ENCODE measurements around the gene ZNF710.

The ZNF710 gene

GRCh38 chr15:90080818-90081393 is 79.8 kb downstream of the ZNF710 start:
- DNase-seq (ENCODE audit: low read depth in 2 of 2), result no peak

DNA sequence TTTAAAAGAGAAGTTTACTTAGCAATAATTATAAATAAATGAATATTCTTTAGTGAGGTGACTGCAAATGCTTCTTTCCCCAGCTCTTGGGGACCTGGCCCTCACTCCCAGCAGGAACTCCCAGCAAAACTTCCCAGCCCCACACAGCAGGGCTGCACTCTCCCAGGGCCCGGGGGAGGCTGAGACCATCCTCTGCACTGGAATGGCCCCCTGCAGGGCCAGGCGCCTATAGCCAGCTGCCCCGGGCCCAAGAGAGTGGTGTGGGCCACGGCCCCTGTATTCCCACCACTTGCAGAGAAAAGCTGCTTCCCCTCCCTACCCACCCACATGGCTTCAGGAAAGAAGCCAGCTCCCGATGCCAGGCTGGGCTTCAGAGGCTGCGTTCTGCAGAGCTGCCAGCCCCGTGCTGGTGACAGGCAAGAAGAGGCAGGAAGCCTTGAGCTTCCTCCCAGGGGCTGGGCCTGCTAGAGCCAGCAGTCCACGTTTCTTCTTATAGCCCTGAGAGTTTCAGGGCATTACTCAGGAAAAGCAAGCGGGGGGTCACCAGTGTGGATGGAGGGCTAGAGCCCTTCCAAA is 81.1 kb downstream of the ZNF710 start:
- DNase-seq (ENCODE audit: low read depth in 2 of 2), result no peak

DNA sequence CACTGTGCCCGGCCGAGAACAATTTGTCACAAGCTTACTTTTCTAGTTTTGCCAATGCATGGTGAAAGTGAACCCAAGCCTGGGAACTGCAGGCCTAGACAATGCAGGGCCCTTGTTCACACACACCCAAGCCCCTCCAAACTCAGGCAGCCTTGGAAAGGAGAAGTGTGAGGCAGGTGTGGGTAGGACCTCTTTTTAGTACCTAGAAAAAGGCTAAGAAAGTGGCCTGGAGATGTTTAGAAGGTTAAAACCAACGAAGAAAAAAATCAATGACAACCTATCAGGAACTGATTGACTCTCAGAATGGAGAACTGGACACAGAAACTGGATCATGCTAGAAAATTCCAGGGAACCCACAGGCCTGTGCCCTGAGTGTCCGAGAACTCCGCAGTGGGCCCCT is 82.3 kb downstream of the ZNF710 start:
- no peak for DNase-seq (ENCODE audit: low read depth in 2 of 2)

DNA sequence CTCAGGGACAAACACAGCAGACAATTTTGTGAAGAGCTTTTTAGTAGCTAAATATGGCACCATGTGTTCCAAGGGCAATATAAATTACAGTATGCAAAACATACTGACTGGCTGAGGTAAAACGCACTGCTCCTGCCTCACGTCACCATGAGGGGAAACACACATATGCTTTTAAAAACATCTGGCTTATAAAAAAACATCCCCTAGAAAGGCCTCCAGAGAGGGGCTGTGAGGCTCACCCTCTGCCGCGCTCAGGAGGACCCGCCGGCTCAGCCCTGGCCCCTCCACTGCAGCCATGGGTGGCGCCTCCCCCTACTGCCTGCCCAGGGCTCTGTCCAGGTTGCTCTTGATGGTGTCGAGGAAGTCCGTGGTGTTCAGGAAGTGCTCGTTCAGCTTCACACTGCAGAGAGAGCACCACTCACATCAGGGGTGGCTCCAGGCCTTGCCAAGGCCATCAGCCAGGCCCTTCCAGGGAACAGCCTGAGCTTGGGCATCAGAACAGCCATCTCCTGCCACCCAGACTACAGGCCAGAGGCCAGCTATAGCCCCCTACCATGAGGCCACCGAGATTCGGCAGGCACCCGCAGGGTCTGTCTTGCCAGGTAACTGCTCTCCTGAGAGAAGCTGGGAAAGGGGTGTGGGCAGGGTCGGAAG is 83.0 kb downstream of the ZNF710 start:
- DNase-seq (ENCODE audit: low read depth in 2 of 2), result no peak

- DNase-seq (ENCODE audit: low read depth in 2 of 2), result no peak
Measured at GRCh38 chr15:90084876-90085423, 83.8 kb downstream of the ZNF710 start.

DNA sequence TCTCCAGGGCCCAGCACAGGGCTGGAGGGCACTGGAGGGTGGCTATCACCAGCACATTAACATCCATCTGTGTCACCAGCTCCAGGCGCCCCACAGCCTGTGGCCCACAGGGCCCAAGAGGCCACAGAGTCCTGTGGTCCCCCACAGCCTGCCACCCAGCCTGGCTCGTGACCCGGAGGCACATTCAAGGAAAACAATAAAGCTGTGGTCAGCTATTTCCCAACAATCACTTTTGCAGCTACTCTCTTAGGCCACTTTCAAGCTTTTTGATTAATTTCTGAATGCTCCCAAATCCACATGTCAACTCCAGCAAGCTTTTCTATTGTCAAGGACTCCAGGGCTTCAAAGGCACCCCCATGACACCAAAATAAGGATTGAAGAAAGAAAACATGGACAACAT is 84.4 kb downstream of the ZNF710 start:
- no peak for DNase-seq (ENCODE audit: low read depth in 2 of 2)

DNA sequence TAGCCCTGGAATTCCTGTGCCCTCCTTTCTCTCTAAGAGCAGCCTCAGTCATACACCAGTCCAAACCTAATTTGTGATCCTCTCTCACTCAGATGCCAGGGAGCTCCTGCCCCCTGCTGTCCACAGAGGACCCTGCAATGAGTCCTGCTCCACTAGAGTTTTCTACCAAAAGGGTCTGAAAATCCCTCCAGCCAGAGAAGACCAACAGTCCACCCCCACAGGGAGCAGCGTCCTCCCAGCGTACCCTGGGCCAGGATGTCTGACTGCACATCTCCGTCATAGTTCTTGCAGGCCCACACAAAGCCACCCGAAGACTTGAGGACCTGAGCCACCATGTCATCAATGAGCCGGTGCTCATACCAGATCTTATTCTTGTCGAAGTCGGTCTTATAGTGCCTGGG is 85.7 kb downstream of the ZNF710 start:
- peak; percentile 43 to 53 for DNase-seq (ENCODE audit: low read depth in 2 of 2)

DNA sequence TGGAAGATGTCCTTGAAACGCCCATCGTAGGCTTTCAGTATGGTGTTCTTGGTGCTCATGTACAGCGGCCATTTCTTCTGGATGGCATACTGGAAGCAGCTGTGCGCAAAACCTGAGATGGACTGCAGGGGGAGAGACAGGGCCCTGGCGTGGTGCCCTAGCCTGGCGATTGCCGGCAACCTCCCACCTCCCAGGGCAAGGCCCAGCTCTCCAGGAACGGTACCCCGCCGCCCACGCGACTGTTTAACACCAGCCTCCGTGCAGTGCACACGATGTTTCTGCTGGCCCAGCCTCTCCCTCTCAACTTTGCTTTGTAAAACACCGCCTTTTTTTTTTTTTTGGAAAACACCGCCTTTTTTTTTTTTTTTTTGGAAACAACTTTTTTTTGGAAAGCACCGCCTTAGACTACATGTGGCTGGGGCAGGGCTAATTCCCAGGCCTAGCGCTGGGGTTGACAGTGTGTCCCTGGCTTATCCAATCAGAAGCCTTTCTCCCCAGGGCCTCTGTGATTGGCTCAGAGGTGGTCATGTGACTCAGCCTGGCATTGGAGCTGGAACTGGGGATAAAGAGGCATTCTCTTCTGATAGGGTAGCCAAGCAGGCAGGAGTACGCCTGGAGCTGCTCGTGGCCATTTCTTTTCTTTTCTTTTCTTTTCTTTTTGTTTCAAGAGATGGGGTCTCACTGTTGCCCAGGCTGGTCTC is 86.5 kb downstream of the ZNF710 start:
- DNase-seq (ENCODE audit: low read depth in 2 of 2), result peak in 1 of 2 donors; percentile 22

DNA sequence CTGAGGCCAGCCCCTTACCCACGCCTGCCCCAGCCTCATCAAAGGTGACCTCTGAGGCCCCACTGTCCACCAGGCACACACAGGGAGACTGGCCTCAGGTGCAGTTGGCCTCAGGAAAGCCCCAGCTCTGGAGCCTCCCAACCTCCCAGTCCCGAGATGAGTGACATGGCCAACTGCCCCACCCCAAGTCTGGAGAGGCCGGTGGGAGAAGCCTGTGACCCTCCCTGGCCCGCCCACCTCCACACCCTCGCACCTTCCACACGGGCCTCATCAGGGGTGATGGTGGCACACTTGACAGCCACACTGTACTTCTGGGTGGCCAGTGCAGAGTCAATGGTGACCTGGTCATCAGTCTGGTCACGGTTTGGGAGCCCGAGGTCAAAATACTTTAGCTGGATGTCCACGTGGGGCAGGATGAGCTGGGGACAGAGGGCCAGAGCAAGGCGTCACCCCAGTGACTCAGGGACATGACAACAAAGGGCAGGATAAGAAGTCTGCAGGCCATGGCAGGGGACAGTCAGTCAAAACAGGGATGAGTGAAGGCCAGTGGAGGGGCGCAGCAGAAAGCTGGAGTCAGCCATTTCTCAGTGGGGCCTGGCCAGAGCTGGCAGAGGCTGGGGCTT is 89.2 kb downstream of the ZNF710 start:
- DNase-seq (ENCODE audit: low read depth in 2 of 2), result no peak

DNA sequence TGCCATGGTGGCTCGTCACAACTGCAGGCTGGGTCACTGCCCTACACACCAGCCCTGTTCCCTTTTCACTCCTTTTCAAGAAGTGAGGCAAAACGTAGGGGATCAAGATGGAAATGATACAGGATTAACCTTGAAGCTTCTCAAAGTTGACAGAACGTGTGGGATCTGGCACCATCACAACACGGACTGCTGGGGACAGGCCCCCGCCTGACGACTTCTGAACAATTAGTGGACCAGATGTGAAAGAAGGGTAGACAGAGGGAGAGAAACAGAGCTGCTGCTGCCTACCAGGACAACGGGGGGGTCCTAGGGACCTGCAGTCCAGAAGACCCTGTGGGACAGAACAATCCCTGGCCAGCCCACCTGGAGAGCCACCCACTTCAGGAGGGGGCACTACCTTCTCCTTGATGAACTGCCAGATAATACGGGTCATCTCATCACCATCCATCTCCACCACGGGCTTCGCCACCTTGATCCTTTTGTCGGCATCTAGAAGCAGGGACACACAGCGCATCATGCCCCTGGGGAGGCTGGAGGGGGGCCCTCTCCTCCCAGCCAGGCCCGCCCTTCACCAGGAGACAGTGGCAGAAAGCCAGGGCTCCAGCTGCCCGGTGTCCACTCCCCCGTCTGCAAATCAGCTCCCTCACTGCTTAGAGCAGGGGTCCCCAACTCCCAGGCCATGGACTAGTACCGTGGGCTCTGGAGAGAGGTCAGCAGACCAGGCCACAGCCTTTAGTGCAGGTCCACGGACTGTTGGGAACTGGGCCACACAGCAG is 90.2 kb downstream of the ZNF710 start:
- DNase-seq (ENCODE audit: low read depth in 2 of 2), result no peak

DNA sequence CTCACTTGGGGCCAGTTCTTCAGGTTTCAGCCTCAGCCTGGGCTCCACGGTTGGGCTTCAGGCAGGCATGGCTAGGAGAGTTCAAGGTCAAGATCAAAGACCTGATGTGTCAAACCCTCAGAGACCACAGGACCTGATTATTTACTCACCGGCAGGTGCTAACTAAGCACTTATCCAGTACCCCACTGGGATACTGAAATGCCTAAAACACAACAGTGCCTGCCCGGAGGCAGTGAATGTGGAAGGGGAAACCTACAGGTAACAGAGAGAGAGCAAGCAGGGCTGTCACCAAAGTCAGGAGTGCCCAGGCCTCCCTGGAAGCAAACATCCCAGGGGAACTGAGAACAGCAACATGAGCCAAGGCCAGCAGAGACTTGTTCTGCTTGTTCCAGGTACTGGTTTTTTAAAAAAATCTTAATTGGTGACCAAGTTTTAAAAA is 94.4 kb downstream of the ZNF710 start:
- no peak for DNase-seq (ENCODE audit: low read depth in 2 of 2)

DNA sequence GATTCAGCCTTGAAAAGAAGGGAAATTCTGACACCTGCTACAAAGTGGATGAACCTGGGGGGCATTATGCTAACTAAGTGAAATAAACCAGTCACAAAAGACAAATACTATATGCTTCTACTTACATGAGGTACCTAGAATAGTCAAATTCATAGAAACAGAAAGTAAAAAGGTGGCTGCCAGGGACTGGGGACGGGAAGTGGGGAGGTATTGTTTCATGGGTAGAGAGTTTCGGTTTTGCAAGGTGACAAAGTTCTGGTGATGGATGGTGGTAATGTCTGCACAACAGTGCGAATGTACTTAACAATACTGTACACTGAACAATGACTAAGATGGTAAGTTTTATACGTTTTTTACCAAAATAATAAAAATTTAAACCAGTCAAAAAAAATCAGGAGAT is 96.4 kb downstream of the ZNF710 start:
- DNase-seq (ENCODE audit: low read depth in 2 of 2), result peak; percentile 27 to 63

DNA sequence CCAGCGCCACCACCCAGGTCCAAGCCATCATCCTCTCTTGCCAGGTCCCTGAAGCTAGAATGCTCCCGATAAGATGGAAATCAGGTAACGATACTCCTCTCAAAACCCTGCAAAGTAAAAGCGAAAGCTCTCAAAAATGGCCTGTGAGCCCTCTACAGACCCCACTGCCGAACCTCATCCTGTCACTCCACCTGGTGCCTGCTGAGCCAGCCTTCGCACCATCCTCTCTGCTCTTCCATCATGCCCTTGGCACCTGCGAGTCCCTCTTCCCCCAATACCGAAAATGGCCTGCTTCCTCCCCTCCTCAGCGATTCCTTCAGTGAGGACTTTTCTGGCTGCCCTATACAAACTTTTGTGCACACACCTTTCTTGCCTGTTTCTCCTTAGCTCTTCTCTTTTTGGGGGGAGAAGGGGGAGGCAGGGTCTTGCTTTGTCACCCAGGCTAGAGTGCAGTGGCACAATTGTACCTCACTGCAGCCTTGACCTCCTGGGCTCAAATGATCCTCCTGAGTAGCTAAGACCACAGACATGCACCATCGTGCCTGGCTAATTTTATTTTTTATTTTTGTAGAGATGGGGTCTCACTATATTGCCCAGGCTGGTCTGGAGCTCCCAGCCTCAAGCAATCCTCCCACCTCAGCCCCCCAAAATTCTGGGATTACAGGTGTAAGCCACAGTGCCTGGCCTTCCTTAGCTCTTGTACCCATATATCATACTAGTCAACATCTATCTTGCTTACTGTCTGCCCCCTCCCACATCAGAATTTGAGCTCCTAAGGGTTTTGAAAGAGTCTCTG is 98.1 kb downstream of the ZNF710 start:
- no peak for DNase-seq (ENCODE audit: low read depth in 2 of 2)

- no peak for DNase-seq (ENCODE audit: low read depth in 2 of 2)
Measured at GRCh38 chr15:90099868-90100831, 99.0 kb downstream of the ZNF710 start.

- peak in 1 of 2 donors; percentile 24 for DNase-seq (ENCODE audit: low read depth in 2 of 2)
Measured at GRCh38 chr15:90101130-90101968, 100.2 kb downstream of the ZNF710 start.

DNA sequence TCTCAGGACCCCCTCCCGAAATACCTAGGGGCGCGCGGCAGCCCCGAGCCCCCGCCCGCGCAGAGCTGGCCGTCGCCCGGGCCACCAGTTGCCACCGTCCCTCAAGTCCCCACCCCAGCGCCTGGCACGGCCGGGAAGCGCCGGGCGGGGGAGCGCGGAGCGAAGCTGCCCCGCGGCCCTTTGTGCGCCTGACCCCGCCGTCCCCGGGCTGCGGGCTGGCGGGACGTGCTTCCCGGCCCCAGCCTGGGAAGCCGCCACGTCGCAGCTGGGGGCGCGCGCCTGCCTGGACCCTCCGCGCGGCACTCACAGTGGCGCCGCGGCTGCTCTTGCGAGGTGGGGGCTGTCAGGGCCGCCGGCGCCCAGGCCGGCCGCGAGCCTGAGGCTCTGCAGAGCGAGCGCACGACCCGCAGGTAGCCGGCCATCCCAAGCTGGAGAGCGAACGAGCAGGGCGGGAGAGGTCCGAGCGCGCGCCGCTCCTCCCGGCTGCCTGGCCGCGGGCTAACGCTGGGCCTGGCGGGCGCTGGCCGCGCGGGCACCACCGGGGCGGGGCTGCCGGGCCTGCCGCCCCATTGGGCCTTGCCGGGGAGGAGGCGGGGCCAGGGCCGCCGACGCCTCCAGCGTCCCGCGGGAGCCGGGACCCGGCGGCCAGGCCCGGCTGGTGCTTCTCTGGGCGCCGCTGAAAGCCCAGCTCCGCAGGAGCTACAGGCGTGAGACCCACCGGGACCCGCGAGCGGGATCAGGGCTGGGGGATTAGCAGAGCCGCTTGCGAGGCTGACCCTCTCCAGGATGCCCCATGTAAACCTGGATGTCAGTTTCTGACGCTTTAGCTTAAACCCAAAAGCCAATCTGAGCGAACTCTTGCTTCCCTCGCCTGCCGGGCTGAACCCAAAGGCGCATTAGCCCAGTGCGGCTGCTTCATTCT is 101.1 kb downstream of the ZNF710 start, which contains the start of gene IDH2:
IDH2 (minus strand) TSS at position 500 of the 922 bp plus-strand sequence; CDS start at position 422, 78 bp downstream.
- peak; percentile 56 to 71 for DNase-seq (ENCODE audit: low read depth in 2 of 2)

GRCh38 chr15:90103701-90104329 is 102.7 kb downstream of the ZNF710 start:
- no peak for DNase-seq (ENCODE audit: low read depth in 2 of 2)
